ENCODE results near the gene LCE3C. TPM values are rescaled to one million over a fixed set of nuclear protein-coding genes. Genes with fewer than 3 reads are reported as not detected.

Gene LCE3C
- total and polyA plus RNA-seq, 9 of the 15 experiments (the other 6 are each of a cell fraction or from before 2014, with no cell fraction given): not detected

DNA sequence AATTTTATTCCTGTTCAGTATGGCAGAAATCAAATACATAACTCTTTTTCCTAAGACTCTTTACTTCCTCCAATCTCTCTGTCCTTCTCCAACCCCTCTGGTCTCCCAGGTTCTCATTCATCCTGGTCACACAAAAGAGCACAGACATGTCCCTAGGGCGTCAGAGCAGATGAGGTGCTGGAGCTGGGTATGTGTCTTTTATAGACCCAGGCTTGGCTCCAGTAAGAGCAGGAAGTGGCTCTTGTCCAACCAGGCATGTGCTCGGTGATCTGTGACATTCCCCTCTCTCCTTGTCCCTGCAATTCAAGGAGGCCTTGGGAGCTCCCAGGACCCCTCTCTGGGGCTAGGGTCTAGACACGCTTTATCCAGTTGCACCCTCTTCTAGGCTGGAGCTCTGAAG lies 45.1 kb downstream of the LCE3C start (continued):
- TF ChIP-seq, protein P1, sequence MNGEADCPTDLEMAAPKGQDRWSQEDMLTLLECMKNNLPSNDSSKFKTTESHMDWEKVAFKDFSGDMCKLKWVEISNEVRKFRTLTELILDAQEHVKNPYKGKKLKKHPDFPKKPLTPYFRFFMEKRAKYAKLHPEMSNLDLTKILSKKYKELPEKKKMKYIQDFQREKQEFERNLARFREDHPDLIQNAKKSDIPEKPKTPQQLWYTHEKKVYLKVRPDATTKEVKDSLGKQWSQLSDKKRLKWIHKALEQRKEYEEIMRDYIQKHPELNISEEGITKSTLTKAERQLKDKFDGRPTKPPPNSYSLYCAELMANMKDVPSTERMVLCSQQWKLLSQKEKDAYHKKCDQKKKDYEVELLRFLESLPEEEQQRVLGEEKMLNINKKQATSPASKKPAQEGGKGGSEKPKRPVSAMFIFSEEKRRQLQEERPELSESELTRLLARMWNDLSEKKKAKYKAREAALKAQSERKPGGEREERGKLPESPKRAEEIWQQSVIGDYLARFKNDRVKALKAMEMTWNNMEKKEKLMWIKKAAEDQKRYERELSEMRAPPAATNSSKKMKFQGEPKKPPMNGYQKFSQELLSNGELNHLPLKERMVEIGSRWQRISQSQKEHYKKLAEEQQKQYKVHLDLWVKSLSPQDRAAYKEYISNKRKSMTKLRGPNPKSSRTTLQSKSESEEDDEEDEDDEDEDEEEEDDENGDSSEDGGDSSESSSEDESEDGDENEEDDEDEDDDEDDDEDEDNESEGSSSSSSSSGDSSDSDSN (IDR thresholded peaks at IDR 0.05; ENCODE audit: borderline replicate concordance in 1 of 2, low read depth in 2 of 2, low read length in 2 of 2): no peak

DNA sequence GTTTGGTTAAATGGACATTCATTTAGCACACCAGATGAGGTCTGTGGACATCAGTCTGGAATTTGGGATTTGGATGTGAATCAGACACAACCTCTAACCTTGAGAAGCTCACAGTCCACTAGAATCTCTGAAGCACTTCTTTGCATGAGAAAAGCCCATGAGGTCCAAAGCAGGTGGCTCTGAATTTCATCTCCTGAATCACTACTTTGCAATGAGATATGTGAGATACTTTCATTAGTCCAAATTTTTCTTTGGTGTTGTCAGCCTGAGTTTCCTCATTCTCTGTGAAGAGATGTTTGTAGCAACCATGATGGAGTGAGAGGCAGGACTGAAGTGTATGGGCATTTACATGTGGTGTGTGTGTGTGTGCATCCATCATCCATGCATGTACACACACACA lies 46.6 kb downstream of the LCE3C start:
- Histone ChIP-seq H3K9me3 (replicated peaks; ENCODE audit: control insufficient read depth, insufficient read depth, low read depth, low read length) (no peaks in the 10 kb centered on the region), H2AFZ (ENCODE audit: low read depth, low read length) (no peak overlapping the region), H3K36me3 (ENCODE audit: control insufficient read depth, insufficient read depth, low read length) (no peaks in the 10 kb centered on the region), H3K4me2 (ENCODE audit: insufficient read depth, low read length) (no peak overlapping the region), H3K9me1 (ENCODE audit: control insufficient read depth, insufficient read depth, low read length) (peaks cover 3% of the 10 kb centered on the region), H3K4me1 (replicated peaks in 1 of 2; ENCODE audit: control insufficient read depth in 2 of 2, insufficient read depth in 2 of 2, low read length in 2 of 2) (no peaks in the 10 kb centered on the region), H3K9ac (ENCODE audit: insufficient read depth in 1 of 2, low read depth in 2 of 2, low read length in 2 of 2) (no peak overlapping the region), H3K79me2 (ENCODE audit: control insufficient read depth, insufficient read depth, low read length) (no peaks in the 10 kb centered on the region), H3K27ac (ENCODE audit: extremely low read depth, low read depth, low read length) (no peak overlapping the region), H3K4me3 (no peak overlapping the region), H4K20me1 (replicated peaks; ENCODE audit: control insufficient read depth, insufficient read depth, low read length) (no peaks in the 10 kb centered on the region), H3K27me3 (ENCODE audit: control insufficient read depth in 2 of 2, insufficient read depth in 2 of 2, low read length in 2 of 2) (no peaks in the 10 kb centered on the region)
- in situ Hi-C loops (cut with MboI) (no loop called here), intact Hi-C loops (cut with micrococcal nuclease) (no loop called here)
- TF ChIP-seq, protein P2, sequence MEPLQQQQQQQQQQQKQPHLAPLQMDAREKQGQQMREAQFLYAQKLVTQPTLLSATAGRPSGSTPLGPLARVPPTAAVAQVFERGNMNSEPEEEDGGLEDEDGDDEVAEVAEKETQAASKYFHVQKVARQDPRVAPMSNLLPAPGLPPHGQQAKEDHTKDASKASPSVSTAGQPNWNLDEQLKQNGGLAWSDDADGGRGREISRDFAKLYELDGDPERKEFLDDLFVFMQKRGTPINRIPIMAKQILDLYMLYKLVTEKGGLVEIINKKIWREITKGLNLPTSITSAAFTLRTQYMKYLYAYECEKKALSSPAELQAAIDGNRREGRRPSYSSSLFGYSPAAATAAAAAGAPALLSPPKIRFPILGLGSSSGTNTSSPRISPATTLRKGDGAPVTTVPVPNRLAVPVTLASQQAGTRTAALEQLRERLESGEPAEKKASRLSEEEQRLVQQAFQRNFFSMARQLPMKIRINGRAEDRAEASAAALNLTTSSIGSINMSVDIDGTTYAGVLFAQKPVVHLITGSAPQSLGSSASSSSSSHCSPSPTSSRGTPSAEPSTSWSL (CRISPR knock-in tag; IDR thresholded peaks at IDR 0.05; ENCODE audit: borderline replicate concordance): no peak
- no peak for TF ChIP-seq NCOA2 (IDR thresholded peaks at IDR 0.05; ENCODE audit: partially characterized antibody in 2 of 2)
- CTCF ChIA-PET (ENCODE audit: low intra/inter-chr PET ratio): no interaction called here
- FAIRE-seq (no peak), ATAC-seq (no peak), DNase-seq (ENCODE audit: extremely low read depth in 1 of 4, low spot score in 3 of 4) (no peak)
- POLR2A ChIA-PET: interaction anchor here (1.5 kb wide), 1 partner anchor 10 kb away, joined by 3 read pairs; no protein-coding TSS in a partner anchor
- BruUV-seq (replicated peaks): no TSS peak

Small RNA genes lying within 50 kb of the gene (small RNA-seq; reads per million reads assigned to genes)
- gene LCE3A (not detected), gene LCE3B (not detected)

Other genes with a start within 250 kb of the LCE3C start
Only the 7 nearest of the 21 such genes appear.
- not detected in 2 replicates for gene CRCT1, start 85.8 kb upstream of the LCE3C start, total RNA-seq (2014; rRNA removed)
- gene CRCT1, start 85.8 kb upstream of the LCE3C start, total RNA-seq (2014; rRNA removed; fragmentation: Illumina TruSeq; extraction: Trizol): not detected in 2 replicates
- not detected in 2 replicates for gene CRCT1, start 85.8 kb upstream of the LCE3C start, total RNA-seq (2015; rRNA removed; fragmentation: Illumina TruSeq; extraction: Trizol)
- not detected in 2 replicates for gene CRCT1, start 85.8 kb upstream of the LCE3C start, total RNA-seq (2021)
- gene CRCT1, start 85.8 kb upstream of the LCE3C start, polyA plus RNA-seq (2011; rRNA removed): not detected in 2 replicates
- not detected in 2 replicates for gene CRCT1, start 85.8 kb upstream of the LCE3C start, polyA plus RNA-seq (2014; fragmentation: Illumina TruSeq; extraction: Trizol)
- not detected for gene CRCT1, start 85.8 kb upstream of the LCE3C start, polyA plus RNA-seq (2014; fragmentation: Nextera tagmentation; extraction: Ambion mirVana)
- gene CRCT1, start 85.8 kb upstream of the LCE3C start, polyA plus RNA-seq (2014; rRNA removed): not detected in 2 replicates
- gene LCE3E, start 33.5 kb upstream of the LCE3C start, total RNA-seq (2014; rRNA removed): not detected in 2 replicates
- gene LCE3E, start 33.5 kb upstream of the LCE3C start, total RNA-seq (2014; rRNA removed; fragmentation: Illumina TruSeq; extraction: Trizol): not detected in 2 replicates
- gene LCE3E, start 33.5 kb upstream of the LCE3C start, total RNA-seq (2015; rRNA removed; fragmentation: Illumina TruSeq; extraction: Trizol): not detected in 2 replicates
- not detected in 2 replicates for gene LCE3E, start 33.5 kb upstream of the LCE3C start, total RNA-seq (2021)
- gene LCE3E, start 33.5 kb upstream of the LCE3C start, polyA plus RNA-seq (2011; rRNA removed): not detected in 2 replicates
- gene LCE3E, start 33.5 kb upstream of the LCE3C start, polyA plus RNA-seq (2014; fragmentation: Illumina TruSeq; extraction: Trizol): not detected in 2 replicates
- not detected for gene LCE3E, start 33.5 kb upstream of the LCE3C start, polyA plus RNA-seq (2014; fragmentation: Nextera tagmentation; extraction: Ambion mirVana)
- gene LCE3E, start 33.5 kb upstream of the LCE3C start, polyA plus RNA-seq (2014; rRNA removed): not detected in 2 replicates
- gene LCE3D, start 19.7 kb upstream of the LCE3C start, total RNA-seq (2014; rRNA removed): not detected in 2 replicates
- not detected in 2 replicates for gene LCE3D, start 19.7 kb upstream of the LCE3C start, total RNA-seq (2014; rRNA removed; fragmentation: Illumina TruSeq; extraction: Trizol)
- not detected in 2 replicates for gene LCE3D, start 19.7 kb upstream of the LCE3C start, total RNA-seq (2015; rRNA removed; fragmentation: Illumina TruSeq; extraction: Trizol)
- gene LCE3D, start 19.7 kb upstream of the LCE3C start, total RNA-seq (2021): not detected in 2 replicates
- not detected in 2 replicates for gene LCE3D, start 19.7 kb upstream of the LCE3C start, polyA plus RNA-seq (2011; rRNA removed)
- not detected in 2 replicates for gene LCE3D, start 19.7 kb upstream of the LCE3C start, polyA plus RNA-seq (2014; fragmentation: Illumina TruSeq; extraction: Trizol)
- gene LCE3D, start 19.7 kb upstream of the LCE3C start, polyA plus RNA-seq (2014; fragmentation: Nextera tagmentation; extraction: Ambion mirVana): not detected
- gene LCE3D, start 19.7 kb upstream of the LCE3C start, polyA plus RNA-seq (2014; rRNA removed): not detected in 2 replicates
- gene LCE3B, start 13.6 kb downstream of the LCE3C start, total RNA-seq (2014; rRNA removed): not detected in 2 replicates
- not detected in 2 replicates for gene LCE3B, start 13.6 kb downstream of the LCE3C start, total RNA-seq (2014; rRNA removed; fragmentation: Illumina TruSeq; extraction: Trizol)
- not detected in 2 replicates for gene LCE3B, start 13.6 kb downstream of the LCE3C start, total RNA-seq (2015; rRNA removed; fragmentation: Illumina TruSeq; extraction: Trizol)
- not detected in 2 replicates for gene LCE3B, start 13.6 kb downstream of the LCE3C start, total RNA-seq (2021)
- gene LCE3B, start 13.6 kb downstream of the LCE3C start, polyA plus RNA-seq (2011; rRNA removed): not detected in 2 replicates
- gene LCE3B, start 13.6 kb downstream of the LCE3C start, polyA plus RNA-seq (2014; fragmentation: Illumina TruSeq; extraction: Trizol): not detected in 2 replicates
- gene LCE3B, start 13.6 kb downstream of the LCE3C start, polyA plus RNA-seq (2014; fragmentation: Nextera tagmentation; extraction: Ambion mirVana): not detected
- not detected in 2 replicates for gene LCE3B, start 13.6 kb downstream of the LCE3C start, polyA plus RNA-seq (2014; rRNA removed)
- not detected in 2 replicates for gene LCE3A, start 22.9 kb downstream of the LCE3C start, total RNA-seq (2014; rRNA removed)
- gene LCE3A, start 22.9 kb downstream of the LCE3C start, total RNA-seq (2014; rRNA removed; fragmentation: Illumina TruSeq; extraction: Trizol): not detected in 2 replicates
- not detected in 2 replicates for gene LCE3A, start 22.9 kb downstream of the LCE3C start, total RNA-seq (2015; rRNA removed; fragmentation: Illumina TruSeq; extraction: Trizol)
- not detected in 2 replicates for gene LCE3A, start 22.9 kb downstream of the LCE3C start, total RNA-seq (2021)
- not detected in 2 replicates for gene LCE3A, start 22.9 kb downstream of the LCE3C start, polyA plus RNA-seq (2011; rRNA removed)
- not detected in 2 replicates for gene LCE3A, start 22.9 kb downstream of the LCE3C start, polyA plus RNA-seq (2014; fragmentation: Illumina TruSeq; extraction: Trizol)
- gene LCE3A, start 22.9 kb downstream of the LCE3C start, polyA plus RNA-seq (2014; fragmentation: Nextera tagmentation; extraction: Ambion mirVana): not detected
- gene LCE3A, start 22.9 kb downstream of the LCE3C start, polyA plus RNA-seq (2014; rRNA removed): not detected in 2 replicates
- gene LCE2D, start 63.1 kb downstream of the LCE3C start, total RNA-seq (2014; rRNA removed): not detected in 2 replicates
- not detected in 2 replicates for gene LCE2D, start 63.1 kb downstream of the LCE3C start, total RNA-seq (2014; rRNA removed; fragmentation: Illumina TruSeq; extraction: Trizol)
- not detected in 2 replicates for gene LCE2D, start 63.1 kb downstream of the LCE3C start, total RNA-seq (2015; rRNA removed; fragmentation: Illumina TruSeq; extraction: Trizol)
- not detected in 2 replicates for gene LCE2D, start 63.1 kb downstream of the LCE3C start, total RNA-seq (2021)
- gene LCE2D, start 63.1 kb downstream of the LCE3C start, polyA plus RNA-seq (2011; rRNA removed): not detected in 2 replicates
- gene LCE2D, start 63.1 kb downstream of the LCE3C start, polyA plus RNA-seq (2014; fragmentation: Illumina TruSeq; extraction: Trizol): not detected in 2 replicates
- gene LCE2D, start 63.1 kb downstream of the LCE3C start, polyA plus RNA-seq (2014; fragmentation: Nextera tagmentation; extraction: Ambion mirVana): not detected
- not detected in 2 replicates for gene LCE2D, start 63.1 kb downstream of the LCE3C start, polyA plus RNA-seq (2014; rRNA removed)
- gene LCE2C, start 75.0 kb downstream of the LCE3C start, total RNA-seq (2014; rRNA removed): not detected in 2 replicates
- gene LCE2C, start 75.0 kb downstream of the LCE3C start, total RNA-seq (2014; rRNA removed; fragmentation: Illumina TruSeq; extraction: Trizol): not detected in 2 replicates
- not detected in 2 replicates for gene LCE2C, start 75.0 kb downstream of the LCE3C start, total RNA-seq (2015; rRNA removed; fragmentation: Illumina TruSeq; extraction: Trizol)
- gene LCE2C, start 75.0 kb downstream of the LCE3C start, total RNA-seq (2021): not detected in 2 replicates
- gene LCE2C, start 75.0 kb downstream of the LCE3C start, polyA plus RNA-seq (2011; rRNA removed): not detected in 2 replicates
- gene LCE2C, start 75.0 kb downstream of the LCE3C start, polyA plus RNA-seq (2014; fragmentation: Illumina TruSeq; extraction: Trizol): not detected in 2 replicates
- gene LCE2C, start 75.0 kb downstream of the LCE3C start, polyA plus RNA-seq (2014; fragmentation: Nextera tagmentation; extraction: Ambion mirVana): not detected
- not detected in 2 replicates for gene LCE2C, start 75.0 kb downstream of the LCE3C start, polyA plus RNA-seq (2014; rRNA removed)

All from K562 (cell line).